ENCODE results near the gene TMEM170A.

Gene TMEM170A

GRCh38 chr16:75402159-75402820, 62.2 kb downstream of the TMEM170A start:
- no peak for DNase-seq (ENCODE audit: low spot score)

DNA sequence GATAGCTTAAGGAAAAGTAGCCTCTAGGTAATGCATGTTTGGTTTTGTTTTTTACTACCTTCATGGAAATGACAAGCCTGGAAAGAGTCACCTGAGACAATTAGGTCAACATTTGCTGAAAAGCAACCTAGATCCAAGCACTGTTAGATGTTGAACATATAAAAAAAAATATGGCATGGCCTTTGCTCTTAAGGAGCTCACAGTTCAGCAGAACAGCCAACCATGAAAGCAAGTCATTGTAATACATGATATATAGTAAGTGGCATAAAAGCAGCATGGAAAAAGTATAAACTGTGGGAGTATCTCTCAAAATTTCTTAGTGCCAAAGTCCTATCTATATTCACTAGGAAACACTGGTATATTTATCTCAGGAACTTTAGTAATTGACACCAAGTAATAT, 62.8 kb downstream of the TMEM170A start:
- no peak for DNase-seq (ENCODE audit: low spot score)

GRCh38 chr16:75398333-75398732, 66.2 kb downstream of the TMEM170A start:
- DNase-seq (ENCODE audit: low spot score) = no peak

GRCh38 chr16:75394941-75395340, 69.5 kb downstream of the TMEM170A start:
- no peak for DNase-seq (ENCODE audit: low spot score)

Measured in ecto neural progenitor cell (in vitro differentiated cells).